ENCODE results near the gene NCOA7. TPM values are rescaled to one million over a fixed set of nuclear protein-coding genes. Genes with fewer than 3 reads are reported as not detected.

The NCOA7 gene
- total RNA-seq, 2 donors from 2014 or later: 25.6 to 39.2 TPM

DNA sequence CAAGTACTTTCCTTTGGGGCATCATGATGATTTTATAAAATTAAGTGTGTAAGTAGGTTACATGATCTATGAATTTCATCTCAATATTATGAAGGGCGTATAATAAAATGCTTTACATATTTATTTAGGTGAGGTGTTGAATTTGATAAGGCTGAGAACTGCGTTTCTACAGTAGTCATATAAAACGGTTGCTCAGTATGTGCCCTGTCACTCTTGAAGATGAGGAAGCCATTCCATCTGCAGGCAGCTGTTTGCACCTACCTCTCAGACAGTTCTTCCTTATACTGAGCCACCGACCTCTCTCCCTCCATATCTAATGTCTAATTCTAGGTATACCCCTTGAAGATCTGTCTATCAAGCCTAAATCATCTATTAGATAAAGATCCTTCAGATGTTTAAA is 16.1 kb downstream of the NCOA7 start:
- intact Hi-C loops (cut with DNase I, micrococcal nuclease): no loop called here
- no peak for DNase-seq
- ATAC-seq: peak; percentile 62

DNA sequence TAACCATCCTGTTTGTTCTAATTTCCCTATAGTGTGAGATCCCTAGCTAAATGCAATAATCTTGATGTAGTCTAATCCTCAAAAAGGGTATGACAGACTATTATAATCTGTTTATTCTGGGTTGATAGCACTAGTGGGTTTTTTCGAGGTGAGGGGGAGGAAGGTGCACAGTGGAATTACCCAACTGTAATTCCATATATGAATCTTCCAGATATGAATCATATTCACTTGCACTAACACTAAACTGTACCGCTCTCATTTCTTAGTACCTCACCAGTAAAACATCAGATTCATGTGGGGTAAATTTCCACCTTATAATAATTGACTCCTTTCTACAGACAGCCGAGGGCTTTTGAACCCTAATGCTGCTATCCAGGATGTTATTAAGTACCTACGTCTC is 16.5 kb downstream of the NCOA7 start:
- intact Hi-C loops (cut with DNase I, micrococcal nuclease): no loop called here
- DNase-seq (no peak), ATAC-seq (no peak)

DNA sequence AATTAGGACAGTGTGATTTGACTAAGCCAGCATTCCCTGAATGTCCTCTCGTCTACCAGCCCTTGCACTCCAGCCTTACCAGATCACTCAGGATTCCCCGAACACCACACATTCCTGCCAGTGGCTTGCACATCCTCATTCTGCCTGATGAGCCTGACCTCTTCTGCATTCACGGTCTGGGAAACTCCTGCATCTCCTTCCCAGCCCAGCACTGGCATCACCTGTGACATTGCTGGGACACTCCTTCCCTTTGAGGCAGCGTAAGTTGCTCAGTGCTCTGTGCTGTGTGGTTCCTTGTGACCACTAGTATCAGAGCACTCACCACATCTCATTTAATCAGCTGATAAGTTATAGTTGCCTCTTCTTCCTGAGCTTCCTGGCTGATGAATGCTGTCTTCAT is 17.3 kb downstream of the NCOA7 start:
- DNase-seq (no peak), ATAC-seq (no peak)
- intact Hi-C loops (cut with DNase I, micrococcal nuclease): no loop called here

DNA sequence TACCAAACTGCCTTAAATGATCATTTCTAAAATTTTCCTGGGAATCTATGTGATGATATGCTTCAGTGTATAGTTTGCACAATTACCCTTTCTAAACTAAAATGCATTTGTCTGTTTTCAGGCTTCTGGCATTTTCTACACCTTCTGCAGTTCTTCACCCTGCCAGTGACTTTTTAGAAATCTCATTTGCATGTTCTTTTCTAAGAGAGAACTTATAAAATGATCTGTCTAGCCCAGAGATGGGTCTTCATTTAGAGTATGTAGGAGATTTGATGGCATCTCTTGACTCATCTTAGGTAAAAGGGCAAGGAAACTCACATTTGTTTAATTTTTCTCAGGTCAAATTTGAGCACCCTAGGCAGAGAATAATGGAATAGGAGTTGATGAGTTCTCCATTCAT is 17.8 kb downstream of the NCOA7 start:
- no peak for ATAC-seq
- intact Hi-C loops (cut with DNase I, micrococcal nuclease): no loop called here

DNA sequence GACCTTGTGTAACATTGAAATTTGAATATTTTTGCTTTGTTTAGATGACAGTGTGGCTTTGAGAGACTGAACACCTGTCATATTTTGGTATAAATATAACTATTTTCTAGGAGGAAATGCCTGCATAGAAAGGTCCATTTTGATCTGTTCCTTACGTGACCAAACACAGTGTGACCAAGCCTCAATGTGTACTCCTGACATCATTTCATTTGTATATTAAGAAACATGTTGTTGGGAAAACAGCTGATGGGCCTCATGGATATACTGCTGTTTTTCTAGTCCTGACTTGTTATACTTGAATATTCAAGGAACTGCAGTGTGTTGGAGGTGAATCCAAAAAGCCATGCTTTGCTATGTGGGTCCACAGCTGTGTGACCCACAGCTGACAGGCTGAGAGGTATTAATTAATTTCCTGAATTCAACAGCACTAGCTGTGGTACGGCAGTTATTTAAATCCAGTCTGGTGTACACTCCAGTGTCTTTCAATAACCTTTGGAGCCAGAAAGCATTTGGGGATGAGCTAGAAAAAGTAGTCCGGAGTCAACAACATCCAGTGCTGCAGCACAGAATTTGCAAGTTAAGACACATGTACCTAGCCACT is 18.9 kb downstream of the NCOA7 start:
- DNase-seq (no peak), ATAC-seq (no peak)
- intact Hi-C loops (cut with DNase I, micrococcal nuclease): no loop called here

More for the DNA sequence above, 17.8 kb downstream of the NCOA7 start:
- DNase-seq: no peak

DNA sequence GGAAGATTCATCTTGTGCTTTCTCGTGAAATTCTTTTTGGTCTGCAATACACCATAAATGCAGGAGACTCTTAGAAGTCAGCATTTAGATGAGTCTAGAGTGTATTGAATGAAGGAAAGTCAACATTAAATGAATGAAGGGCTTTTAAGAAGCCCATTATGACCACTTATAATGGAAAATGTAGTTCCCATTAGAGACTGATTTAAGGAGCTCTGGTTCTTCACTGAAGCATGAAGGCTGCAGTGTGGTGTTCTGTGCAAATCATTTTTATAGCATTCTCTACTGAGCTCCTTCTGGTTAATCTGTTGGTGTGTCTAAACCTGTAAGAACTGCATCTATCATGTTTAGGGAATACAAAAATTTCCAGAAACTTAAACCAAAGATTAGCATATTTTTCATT is 19.7 kb downstream of the NCOA7 start:
- intact Hi-C loops (cut with DNase I, micrococcal nuclease): no loop called here
- DNase-seq (no peak), ATAC-seq (no peak)

DNA sequence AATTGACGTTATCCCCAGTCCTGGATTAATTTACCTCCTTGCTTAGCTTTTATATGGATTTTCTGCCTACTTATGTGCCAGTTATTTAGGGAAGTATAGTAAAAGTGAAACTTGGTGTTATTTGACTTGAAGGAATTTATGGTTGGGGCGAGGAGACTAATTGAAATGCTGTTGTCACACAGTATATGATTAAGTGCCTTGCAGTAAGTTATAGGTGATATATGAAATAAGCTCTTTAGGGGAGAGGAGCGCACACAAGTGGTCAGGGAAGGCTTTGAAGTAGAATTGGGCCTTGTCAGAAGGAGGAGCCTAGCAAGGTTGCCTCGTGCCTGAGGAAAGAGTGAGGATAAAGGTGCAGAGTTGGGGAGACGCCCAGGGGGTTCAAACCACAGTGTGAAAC is 20.5 kb downstream of the NCOA7 start:
- ATAC-seq: no peak
- intact Hi-C loops (cut with DNase I, micrococcal nuclease): no loop called here

DNA sequence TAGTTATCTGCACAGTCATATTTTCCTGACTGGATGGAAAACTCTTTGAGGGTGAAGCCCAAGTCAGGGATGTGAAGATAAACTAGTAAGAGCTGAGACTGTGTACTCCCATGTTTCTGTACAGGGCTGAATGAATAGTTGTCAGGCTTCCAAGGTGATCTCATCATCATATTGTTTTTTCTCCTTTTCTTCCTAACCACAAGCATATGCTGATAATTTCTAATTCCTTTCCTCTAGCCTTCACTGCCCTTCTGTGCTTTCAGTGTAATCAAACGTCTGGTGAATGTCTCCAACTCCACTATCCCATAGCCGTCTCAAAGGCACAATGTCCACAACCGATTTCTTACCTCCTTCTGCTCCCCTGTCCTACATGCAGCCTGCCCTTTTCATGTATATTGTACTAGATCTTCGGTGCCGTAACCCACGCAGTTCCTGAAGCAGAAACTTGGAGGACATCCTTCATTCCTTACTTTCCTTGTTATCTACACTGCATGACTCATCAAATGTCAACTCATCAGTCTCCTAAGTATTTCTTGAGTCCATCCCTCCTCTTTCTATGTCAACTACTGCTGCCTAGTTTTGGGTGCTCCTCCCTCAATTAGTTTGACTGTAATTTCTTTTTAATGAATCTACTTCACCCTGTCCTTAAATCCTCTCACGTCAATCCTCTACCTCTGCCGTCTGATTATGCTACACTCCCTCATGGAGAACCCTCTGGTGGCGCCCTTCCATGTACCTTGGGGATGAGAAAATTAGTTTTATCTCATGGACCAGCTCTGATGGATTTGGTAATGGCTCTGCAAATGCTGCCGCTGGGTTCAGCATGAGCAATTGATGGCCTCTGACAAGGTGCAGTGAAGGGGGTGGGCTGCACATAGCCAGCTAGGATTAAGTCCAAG is 21.9 kb downstream of the NCOA7 start:
- ATAC-seq (no peak), DNase-seq (no peak)
- intact Hi-C loops (cut with DNase I, micrococcal nuclease): no loop called here

More for the DNA sequence above, 20.5 kb downstream of the NCOA7 start:
- DNase-seq: no peak

DNA sequence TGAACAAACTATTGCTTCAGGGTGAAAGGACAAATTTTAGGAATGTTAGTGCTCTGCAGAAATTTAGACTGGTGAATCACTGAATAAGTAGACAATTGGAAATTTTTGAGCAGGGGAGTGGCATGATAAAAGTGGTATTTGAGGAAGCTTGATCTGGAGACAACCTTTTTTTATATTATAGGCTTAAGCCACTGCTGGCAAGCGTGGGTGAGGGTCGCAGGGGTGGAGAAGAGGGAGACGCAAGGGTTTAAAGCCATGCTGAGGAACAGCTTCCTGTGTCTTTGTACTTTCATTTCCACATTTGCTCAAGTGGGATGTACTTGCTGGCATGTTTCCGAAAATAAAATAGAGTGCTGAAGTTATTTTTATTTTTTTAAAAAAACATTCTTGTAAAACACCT is 23.7 kb downstream of the NCOA7 start:
- intact Hi-C loops (cut with DNase I, micrococcal nuclease): no loop called here
- no peak for ATAC-seq
- no peak for DNase-seq

DNA sequence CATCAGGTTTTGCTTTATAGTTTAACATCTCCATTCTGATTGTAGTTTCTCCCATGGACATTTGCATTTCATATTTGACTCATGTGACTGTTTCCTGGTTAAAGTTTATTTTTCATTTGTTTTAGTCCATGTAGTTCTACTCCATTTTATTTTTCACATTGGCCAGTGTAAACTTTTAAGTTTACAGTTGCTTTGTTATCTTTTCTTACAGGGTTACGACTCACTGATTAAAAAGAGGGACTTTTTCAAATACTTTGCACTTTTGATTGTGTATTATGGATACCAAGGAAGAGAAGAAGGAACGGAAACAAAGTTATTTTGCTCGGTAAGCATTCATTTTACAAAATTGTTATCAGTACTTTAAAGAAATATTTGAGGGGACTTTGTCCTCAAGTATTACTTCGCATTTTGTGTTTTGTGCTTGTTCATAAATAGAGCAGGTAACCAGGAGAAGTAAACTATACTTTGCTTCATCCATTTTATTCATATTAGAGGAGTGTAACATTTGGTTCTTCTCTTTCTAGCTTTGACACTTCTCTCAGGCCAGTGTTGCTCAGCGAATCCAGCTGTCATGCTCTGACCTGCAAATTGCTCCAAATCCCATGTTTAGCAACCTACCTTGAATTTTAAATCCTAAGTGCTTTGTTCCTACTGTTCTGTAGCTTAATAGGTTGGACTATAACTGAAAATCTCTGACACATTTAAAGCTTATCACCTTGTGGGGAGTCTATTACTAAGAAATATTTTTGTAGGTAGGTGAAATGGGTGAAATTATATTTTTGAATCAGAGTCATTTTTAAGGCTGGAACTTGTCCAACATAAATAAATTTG is 24.5 kb downstream of the NCOA7 start:
- ATAC-seq (peak; percentile 19), DNase-seq (no peak)
- intact Hi-C loops (cut with DNase I, micrococcal nuclease): no loop called here

DNA sequence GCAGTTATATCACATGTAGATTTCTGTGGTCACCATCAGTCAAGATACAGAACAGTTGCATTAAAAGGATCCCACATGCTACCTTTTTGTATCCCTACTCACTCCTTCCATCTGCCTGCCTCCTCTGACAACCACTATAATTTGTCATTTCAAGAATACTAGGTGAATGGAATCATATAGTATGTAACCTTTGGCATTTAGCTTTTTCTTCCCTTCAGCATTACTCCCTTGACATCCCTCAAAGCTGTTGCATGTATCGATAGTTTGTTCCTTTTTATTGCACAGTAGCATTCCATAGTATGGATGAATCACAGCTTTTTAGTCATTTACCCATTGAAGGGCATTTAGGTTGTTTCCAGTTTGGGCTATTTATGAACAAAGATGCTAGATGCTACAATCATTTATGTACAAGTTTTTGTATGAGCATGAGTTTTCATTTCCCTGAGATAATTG is 26.1 kb downstream of the NCOA7 start:
- ATAC-seq (no peak), DNase-seq (no peak)
- intact Hi-C loops (cut with DNase I, micrococcal nuclease): no loop called here

DNA sequence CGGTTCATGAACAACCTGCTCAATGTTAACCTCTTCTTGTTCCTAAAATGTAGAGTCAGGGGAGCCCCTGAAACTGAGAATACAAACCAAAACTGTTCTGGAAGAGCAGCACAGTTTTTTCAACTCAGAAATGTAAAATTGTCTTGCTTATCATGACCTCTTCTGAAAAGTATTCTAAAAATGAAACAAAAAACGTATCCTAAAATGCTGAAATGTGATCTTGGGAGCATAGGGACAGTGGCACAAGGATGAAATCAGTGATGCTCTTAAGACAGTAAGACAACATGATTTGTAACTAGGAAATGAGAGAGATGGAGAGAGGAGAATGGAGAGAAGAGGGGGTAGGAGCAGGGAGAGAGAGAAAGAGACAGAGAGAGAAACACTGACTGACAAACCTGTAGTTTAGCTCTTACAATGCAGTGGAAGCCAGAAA is 27.5 kb downstream of the NCOA7 start:
- DNase-seq (no peak), ATAC-seq (no peak)
- intact Hi-C loops (cut with DNase I, micrococcal nuclease): no loop called here

DNA sequence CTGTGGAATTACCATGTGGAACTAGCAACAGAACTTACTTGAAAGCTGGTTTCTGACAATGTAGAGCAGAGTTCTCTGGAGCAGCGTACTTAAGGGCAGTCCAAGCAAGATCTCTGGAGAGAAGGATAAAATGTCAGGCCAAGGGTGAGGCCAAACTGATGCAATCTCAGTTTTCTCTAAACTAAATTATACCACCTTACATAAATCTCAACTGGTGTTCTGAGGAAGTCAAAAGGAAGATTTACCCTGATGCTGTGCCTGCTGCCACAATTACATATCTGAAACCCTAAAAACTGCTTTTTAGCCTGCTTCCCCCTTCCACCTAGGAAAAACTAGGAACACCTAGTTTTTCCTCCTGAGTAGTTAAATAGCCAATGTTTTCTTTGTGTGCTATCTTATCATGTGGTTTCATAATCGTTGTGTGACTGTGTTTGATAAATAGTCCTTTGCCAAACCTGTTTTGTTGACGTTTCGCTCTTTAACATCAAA is 28.1 kb downstream of the NCOA7 start:
- no peak for DNase-seq
- intact Hi-C loops (cut with DNase I, micrococcal nuclease): no loop called here
- ATAC-seq: no peak

DNA sequence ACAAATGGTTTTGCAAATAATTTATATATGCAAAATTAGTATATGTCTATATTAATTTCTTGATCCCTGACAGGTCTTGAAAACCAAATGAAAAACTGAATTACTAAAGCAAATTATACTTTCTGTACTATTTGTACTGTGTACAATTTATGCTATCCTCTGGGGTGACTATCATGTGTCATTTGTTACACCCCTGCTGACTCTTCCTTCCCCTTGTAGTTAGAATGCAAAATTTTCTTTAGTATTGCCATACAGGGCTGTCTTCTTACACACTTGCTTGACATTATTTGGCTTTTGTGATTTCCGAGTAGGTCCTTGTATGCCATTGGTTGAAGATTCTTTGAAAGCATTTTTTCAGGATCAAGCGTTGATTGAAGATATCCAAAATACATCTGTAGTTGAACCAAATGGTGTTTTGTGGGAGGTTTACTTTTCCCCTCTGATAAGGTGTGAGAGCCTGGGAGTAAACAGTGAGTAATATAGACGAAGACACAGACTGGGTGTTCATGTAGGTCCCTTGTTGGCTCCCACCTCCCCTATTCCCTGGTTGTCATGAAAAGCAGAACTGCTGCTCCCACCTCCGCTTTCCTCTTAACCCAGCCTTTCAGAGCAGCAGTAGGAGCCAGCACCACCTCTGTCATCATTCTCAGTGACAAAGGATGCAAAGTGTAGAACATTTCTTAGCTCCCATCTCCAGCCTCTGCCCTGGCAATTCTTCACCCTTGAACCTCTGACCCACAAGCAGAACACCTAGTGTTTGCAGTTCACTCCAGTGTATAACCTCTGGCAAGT is 29.0 kb downstream of the NCOA7 start:
- ATAC-seq (no peak), DNase-seq (no peak)
- intact Hi-C loops (cut with DNase I, micrococcal nuclease): no loop called here

DNA sequence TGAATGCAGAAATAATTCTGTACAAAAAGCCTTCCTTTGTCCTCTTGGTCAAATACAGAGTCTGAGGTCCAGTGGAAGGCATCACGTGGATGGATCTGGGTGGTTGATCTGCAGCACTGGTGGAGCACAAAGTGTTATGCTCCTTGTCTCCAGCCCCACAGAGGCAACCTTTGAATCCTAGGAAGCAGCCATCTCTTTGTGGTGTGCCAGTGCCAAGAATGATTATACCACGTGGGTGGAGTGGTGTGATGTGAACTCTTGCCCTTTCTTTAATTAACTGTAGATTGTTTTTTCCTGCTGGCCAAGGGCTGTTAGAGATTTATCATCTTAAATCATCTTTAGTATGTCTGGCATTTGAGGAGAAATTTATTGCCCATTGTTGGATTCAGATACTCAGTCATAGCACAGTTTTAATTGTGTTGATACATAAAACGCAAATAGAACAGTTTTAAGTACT is 31.1 kb downstream of the NCOA7 start:
- DNase-seq (peak; percentile 45 to 72), ATAC-seq (peak; percentile 100)
- intact Hi-C loops (cut with DNase I, micrococcal nuclease): no loop called here

DNA sequence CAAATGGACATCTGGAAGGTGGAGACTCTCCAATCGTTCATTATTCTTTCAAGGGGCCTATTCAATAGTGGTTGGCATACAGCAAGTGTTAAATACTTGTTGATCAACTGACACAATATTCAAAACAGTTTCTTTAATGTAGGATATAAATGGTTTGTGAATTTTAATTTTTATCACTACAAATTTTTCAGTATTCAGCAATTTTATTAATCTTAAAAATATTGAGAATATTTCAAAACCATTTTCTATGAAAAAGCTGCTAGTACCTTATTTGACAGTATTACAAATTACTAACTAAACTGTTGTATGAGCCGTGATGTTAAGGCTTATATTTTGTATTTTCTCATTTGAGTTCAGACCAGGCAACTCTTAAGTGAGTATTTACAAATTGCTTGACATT is 32.4 kb downstream of the NCOA7 start:
- intact Hi-C loops (cut with DNase I, micrococcal nuclease): no loop called here
- ATAC-seq: no peak
- DNase-seq: no peak

DNA sequence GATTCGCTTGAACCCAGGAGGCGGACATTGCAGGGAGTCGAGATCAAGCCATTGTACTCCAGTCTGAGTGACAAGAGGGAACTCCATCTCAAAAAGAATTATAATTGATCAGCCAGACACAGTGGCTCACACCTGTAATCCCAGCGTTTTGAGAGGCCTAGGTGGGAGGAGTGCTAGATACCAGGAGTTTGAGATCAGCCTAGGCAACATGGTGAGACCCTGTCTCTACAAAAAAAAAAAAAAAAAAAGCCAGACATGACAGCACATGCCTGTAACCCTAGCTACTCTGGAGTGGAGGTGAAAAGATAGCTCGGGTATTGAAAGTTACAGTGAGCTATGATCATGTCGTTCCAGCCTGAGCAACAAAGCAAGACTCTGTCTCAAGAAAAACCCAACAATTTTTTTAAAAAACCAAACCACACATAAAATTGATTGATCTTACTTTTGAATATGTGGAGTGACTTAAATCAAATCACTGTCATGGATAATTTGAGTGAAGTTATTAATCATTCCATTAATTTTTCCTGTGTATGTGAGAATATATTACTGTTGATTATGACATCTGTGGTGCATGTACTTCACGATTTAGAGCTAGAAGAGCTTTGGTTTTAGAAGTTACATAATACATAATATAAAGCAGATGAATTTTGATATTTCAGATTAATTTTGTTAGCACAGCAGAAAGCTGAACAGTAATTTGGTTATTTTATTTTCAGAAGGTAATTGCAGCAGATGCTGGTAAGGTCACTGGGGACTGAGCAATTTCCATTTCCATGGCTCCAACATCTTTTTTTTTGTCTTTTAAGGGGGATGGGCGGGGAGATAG is 34.4 kb downstream of the NCOA7 start:
- intact Hi-C loops (cut with DNase I, micrococcal nuclease): no loop called here
- ATAC-seq: no peak
- DNase-seq: no peak

Data from left colon (tissue), 2 donors.